Natural killer cell (primary cell): Measurements from ENCODE around the gene TRIM71. TPM values are rescaled to one million over a fixed set of nuclear protein-coding genes. Genes with fewer than 3 reads are reported as not detected.

Experiments
- ATAC-seq, 3 donors: fragments of 150-1000 bp in 2 of 3; fragments of 200-7000 bp in 1 of 3; cut with Tn5 transposase; 1 replicate in 1 of 3; 2 replicates in 2 of 3; pipeline ENCODE4 v1.10.0; 2021; ENCODE audit warnings: mild to moderate bottlenecking in 2 of 3, moderate library complexity in 2 of 3
- DNase-seq, 2 donors: peaks; one replicate each; pipeline versions ENCODE4 v3.0.0 to v3.0.0-alpha.2; 2013 to 2021; ENCODE audit warnings: mixed read lengths in 1 of 2
- H3K27ac ChIP-seq: one replicate; pipeline ENCODE4 v1.5.1; 2013; ENCODE audit warnings: mild to moderate bottlenecking, low read length
- H3K27me3 ChIP-seq: one replicate; pipeline ENCODE4 v1.6.1; 2013; ENCODE audit warnings: low read length; ENCODE audit not compliant: control insufficient read depth, insufficient read depth
- H3K36me3 ChIP-seq: one replicate; pipeline ENCODE4 v1.6.1; 2013; ENCODE audit warnings: low read length; ENCODE audit not compliant: control insufficient read depth, insufficient read depth
- H3K4me1 ChIP-seq: one replicate; pipeline ENCODE4 v1.6.1; 2013; ENCODE audit warnings: low read length; ENCODE audit not compliant: control insufficient read depth, insufficient read depth
- H3K4me3 ChIP-seq: one replicate; pipeline ENCODE4 v1.5.1; 2013; ENCODE audit warnings: low read length
- H3K9me3 ChIP-seq: one replicate; pipeline ENCODE4 v1.6.1; 2013; ENCODE audit warnings: low read length; ENCODE audit not compliant: control insufficient read depth, insufficient read depth
- H3K27ac Mint-ChIP-seq, 2 donors: one replicate each; pipeline ENCODE4 v1.8.0; 2022; ENCODE audit warnings: mild to moderate bottlenecking in 2 of 2, mixed read lengths in 2 of 2, moderate library complexity in 1 of 2
- H3K27me3 Mint-ChIP-seq, 2 donors: one replicate each; pipeline ENCODE4 v1.8.0; 2022; ENCODE audit warnings: low read depth in 2 of 2, mixed read lengths in 2 of 2
- H3K36me3 Mint-ChIP-seq: one replicate; pipeline ENCODE4 v1.8.0; 2022; ENCODE audit warnings: mixed read lengths
- H3K4me1 Mint-ChIP-seq, 2 donors: one replicate each; pipeline ENCODE4 v1.8.0; 2022; ENCODE audit warnings: mixed read lengths in 2 of 2
- H3K4me3 Mint-ChIP-seq: one replicate; pipeline ENCODE4 v1.8.0; 2022; ENCODE audit warnings: mild to moderate bottlenecking, moderate library complexity, mixed read lengths
- H3K9me3 Mint-ChIP-seq, 2 donors: one replicate each; pipeline ENCODE4 v1.8.0; 2022; ENCODE audit warnings: mixed read lengths in 2 of 2
- CTCF ChIP-seq: fragments of 200-600 bp; IDR thresholded peaks from one replicate; pipeline ENCODE4 v1.8.0; 2022; ENCODE audit warnings: antibody characterized with exemption
- WGBS: methylation state at CpG from one replicate; pipeline ENCODE4 v1.1.7; 2013; ENCODE audit warnings: missing lambda C conversion rate; ENCODE audit not compliant: insufficient coverage; 5-methylcytosine and 5-hydroxymethylcytosine counted together
- intact Hi-C: fragments of 100-400 bp; cut with micrococcal nuclease; formaldehyde crosslinking; loops from one replicate; pipeline ENCODE4 v1.14.2; 2022
- total RNA-seq, 4 donors: library from RNA; stranded (reverse); fragments of 120-200 nt in 1 of 4; gene quantifications; one replicate each; pipeline versions ENCODE4 v1.2.3 to v1.2.4, GENCODE V29; 2013 to 2022

TRIM71 gene
- total RNA-seq, 3 donors from 2014 or later (not counting 1 experiment from before 2014, with no cell fraction given), result 0.05 TPM; not detected in 2

GRCh38 chr3:32890420-32891276 is 72.9 kb downstream of the TRIM71 start:
- DNase-seq (no peak), ATAC-seq (no peak)
- no peak overlapping the region for H3K4me3 ChIP-seq
- Mint-ChIP-seq H3K4me1 (no peaks in the 10 kb centered on the region), H3K9me3 (no peaks in the 10 kb centered on the region), H3K4me3 (no peak overlapping the region), H3K27ac (no peak overlapping the region), H3K27me3 (peaks cover 3 to 20% of the 10 kb centered on the region in 2 donors), H3K36me3 (no peaks in the 10 kb centered on the region)
- no peak overlapping the region for H3K27ac ChIP-seq
- no peaks in the 10 kb centered on the region for H3K9me3 ChIP-seq
- no peaks in the 10 kb centered on the region for H3K4me1 ChIP-seq
- 94% methylated on average over 42 of the region's 42 CpGs for WGBS
- no peaks in the 10 kb centered on the region for H3K27me3 ChIP-seq
- H3K36me3 ChIP-seq, result no peaks in the 10 kb centered on the region
- no peak for TF ChIP-seq CTCF
- intact Hi-C loops, result no loop called here

- Histone ChIP-seq H3K27ac (no peak overlapping the region), H3K4me1 (no peaks in the 10 kb centered on the region), H3K36me3 (no peaks in the 10 kb centered on the region), H3K4me3 (no peak overlapping the region), H3K27me3 (no peaks in the 10 kb centered on the region), H3K9me3 (no peaks in the 10 kb centered on the region)
- WGBS, result 93% methylated on average over 19 of the region's 19 CpGs
- TF ChIP-seq CTCF, result no peak
- Mint-ChIP-seq H3K9me3 (no peaks in the 10 kb centered on the region), H3K36me3 (no peaks in the 10 kb centered on the region), H3K27ac (no peak overlapping the region), H3K4me3 (no peak overlapping the region), H3K27me3 (peaks cover 3 to 20% of the 10 kb centered on the region in 2 donors), H3K4me1 (no peaks in the 10 kb centered on the region)
- ATAC-seq (no peak), DNase-seq (no peak)
- intact Hi-C loops, result no loop called here
Observed at GRCh38 chr3:32891365-32891764, 73.6 kb downstream of the TRIM71 start.

- WGBS, result 66% methylated on average over 5 of the region's 8 CpGs
- H3K27me3 ChIP-seq, result no peaks in the 10 kb centered on the region
- no peaks in the 10 kb centered on the region for H3K36me3 ChIP-seq
- no peak overlapping the region for H3K27ac ChIP-seq
- TF ChIP-seq CTCF, result no peak
- H3K4me1 ChIP-seq, result no peaks in the 10 kb centered on the region
- Mint-ChIP-seq H3K36me3 (no peaks in the 10 kb centered on the region), H3K4me3 (no peak overlapping the region), H3K27ac (no peak overlapping the region), H3K4me1 (no peaks in the 10 kb centered on the region), H3K27me3 (peaks cover 3 to 20% of the 10 kb centered on the region in 2 donors), H3K9me3 (no peaks in the 10 kb centered on the region)
- intact Hi-C loops, result no loop called here
- DNase-seq (no peak), ATAC-seq (no peak)
- no peaks in the 10 kb centered on the region for H3K9me3 ChIP-seq
- H3K4me3 ChIP-seq, result no peak overlapping the region
Observed at GRCh38 chr3:32892625-32893598, 75.1 kb downstream of the TRIM71 start.
